Femur (tissue), 1 donor: ENCODE data around the gene RCL1.
"Not testable (repeated sequence)": the region's sequence is repeated elsewhere in the genome, so short reads cannot be mapped to it uniquely, and the experiment has no call there.

Experiments
- DNase-seq: peaks from one replicate; pipeline ENCODE4 v3.0.0-alpha.2; 2017

RCL1 gene

GRCh38 chr9:4784403-4784802 is 8.3 kb upstream of the RCL1 start:
- no peak for DNase-seq

GRCh38 chr9:4786599-4786998 is 6.1 kb upstream of the RCL1 start:
- DNase-seq: no peak

- DNase-seq: no peak
Measured at GRCh38 chr9:4787876-4788275, 4.9 kb upstream of the RCL1 start.

- no peak for DNase-seq
Measured at GRCh38 chr9:4788703-4789102, 4.0 kb upstream of the RCL1 start.

GRCh38 chr9:4792054-4792571 is 631 bp upstream of the RCL1 start:
- no peak for DNase-seq

- DNase-seq: no peak
Measured at GRCh38 chr9:4793459-4794395, 983 bp downstream of the RCL1 start.

- no peak for DNase-seq
Measured at GRCh38 chr9:4794691-4795090, 1.9 kb downstream of the RCL1 start.

GRCh38 chr9:4795108-4795507 is 2.4 kb downstream of the RCL1 start:
- DNase-seq: not testable (repeated sequence)

- no peak for DNase-seq
Measured at GRCh38 chr9:4796530-4796929, 3.8 kb downstream of the RCL1 start.

- DNase-seq: no peak
Measured at GRCh38 chr9:4796988-4797853, 4.5 kb downstream of the RCL1 start.

- DNase-seq: no peak
Measured at GRCh38 chr9:4797854-4798150, 5.1 kb downstream of the RCL1 start.

GRCh38 chr9:4798281-4799032 is 5.7 kb downstream of the RCL1 start:
- no peak for DNase-seq

- no peak for DNase-seq
Measured at GRCh38 chr9:4799033-4799430, 6.3 kb downstream of the RCL1 start.

GRCh38 chr9:4799775-4800174 is 7.0 kb downstream of the RCL1 start:
- DNase-seq: no peak

GRCh38 chr9:4801156-4801555 is 8.4 kb downstream of the RCL1 start:
- no peak for DNase-seq

GRCh38 chr9:4803670-4804530 is 11.2 kb downstream of the RCL1 start:
- no peak for DNase-seq

- DNase-seq: no peak
Measured at GRCh38 chr9:4804531-4805016, 11.8 kb downstream of the RCL1 start.

GRCh38 chr9:4805191-4805918 is 12.6 kb downstream of the RCL1 start:
- DNase-seq: no peak

- no peak for DNase-seq
Measured at GRCh38 chr9:4810565-4810964, 17.8 kb downstream of the RCL1 start.

- DNase-seq: no peak
Measured at GRCh38 chr9:4811824-4812223, 19.1 kb downstream of the RCL1 start.

- no peak for DNase-seq
Measured at GRCh38 chr9:4812858-4813257, 20.1 kb downstream of the RCL1 start.
